Testis (tissue), 3 donors: ENCODE results near the gene DNMBP. TPM values are rescaled to one million over a fixed set of nuclear protein-coding genes. Genes with fewer than 3 reads are reported as not detected.

Experiments used
- DNase-seq: peaks from one replicate; pipeline ENCODE4 v3.0.0-alpha.2; 2019
- H3K27ac ChIP-seq, 2 donors: fragments of 200-600 bp; sonication (generic); one replicate each; pipeline ENCODE4 v1.5.1; 2019
- H3K27me3 ChIP-seq: fragments of 200-600 bp; sonication (generic); one replicate; pipeline ENCODE4 v1.5.1; 2019
- H3K36me3 ChIP-seq: fragments of 200-600 bp; sonication (generic); one replicate; pipeline ENCODE4 v1.5.1; 2017; ENCODE audit warnings: low read depth; ENCODE audit errors: missing control alignments
- H3K4me1 ChIP-seq: fragments of 200-600 bp; sonication (generic); one replicate; pipeline ENCODE4 v1.5.1; 2019
- H3K4me3 ChIP-seq, 2 donors: fragments of 200-600 bp; sonication (generic); one replicate each; pipeline ENCODE4 v1.5.1; 2017 to 2019
- H3K9me3 ChIP-seq: fragments of 200-600 bp; sonication (generic); one replicate; pipeline ENCODE4 v1.5.1; 2017
- POLR2A ChIP-seq: fragments of 450-650 bp; IDR thresholded peaks from one replicate; pipeline ENCODE4 v1.6.1; 2017; ENCODE audit warnings: antibody characterized with exemption, mild to moderate bottlenecking, moderate library complexity
- WGBS, 2 donors: methylation state at CpG; one replicate each; pipeline ENCODE4 v1.1.5; 2018; 5-methylcytosine and 5-hydroxymethylcytosine counted together
- intact Hi-C: fragments of 100-400 bp; cut with DNase I; formaldehyde crosslinking; loops from one replicate; pipeline ENCODE4 v1.15.1; 2023; ENCODE audit warnings: low total_unique reads
- polyA plus RNA-seq: library from polyadenylated mRNA; stranded (reverse); fragments of 350-450 nt; fragmentation: Illumina TruSeq; extraction: RNeasy Lipid Tissue Mini Kit (QIAGEN cat#74804); gene quantifications from one replicate; pipeline ENCODE4 v1.2.3, GENCODE V29; 2014; ENCODE audit warnings: low read depth, low replicate concordance; ENCODE audit not compliant: insufficient read depth
- total RNA-seq, 2 donors: library from RNA; depleted of rRNA; stranded (reverse); fragments of >200 nt; gene quantifications; one replicate each; pipeline ENCODE4 v1.2.3, GENCODE V29; 2016
- TF ChIP-seq, protein P1 (sequence below), 3 experiments: fragments of 450-650 bp in 2 of 3; fragments of 200-600 bp in 1 of 3; sonication (generic) in 1 of 3; IDR thresholded peaks; one replicate each; pipeline ENCODE4 v1.5.1; 2016 to 2019; ENCODE audit warnings: antibody characterized with exemption in 3 of 3, mild to moderate bottlenecking in 2 of 3, moderate library complexity in 1 of 3

DNMBP gene
- total and polyA plus RNA-seq, 3 donors from 2014 or later, result 20.8 to 36.0 (median 33.4) TPM

DNA sequence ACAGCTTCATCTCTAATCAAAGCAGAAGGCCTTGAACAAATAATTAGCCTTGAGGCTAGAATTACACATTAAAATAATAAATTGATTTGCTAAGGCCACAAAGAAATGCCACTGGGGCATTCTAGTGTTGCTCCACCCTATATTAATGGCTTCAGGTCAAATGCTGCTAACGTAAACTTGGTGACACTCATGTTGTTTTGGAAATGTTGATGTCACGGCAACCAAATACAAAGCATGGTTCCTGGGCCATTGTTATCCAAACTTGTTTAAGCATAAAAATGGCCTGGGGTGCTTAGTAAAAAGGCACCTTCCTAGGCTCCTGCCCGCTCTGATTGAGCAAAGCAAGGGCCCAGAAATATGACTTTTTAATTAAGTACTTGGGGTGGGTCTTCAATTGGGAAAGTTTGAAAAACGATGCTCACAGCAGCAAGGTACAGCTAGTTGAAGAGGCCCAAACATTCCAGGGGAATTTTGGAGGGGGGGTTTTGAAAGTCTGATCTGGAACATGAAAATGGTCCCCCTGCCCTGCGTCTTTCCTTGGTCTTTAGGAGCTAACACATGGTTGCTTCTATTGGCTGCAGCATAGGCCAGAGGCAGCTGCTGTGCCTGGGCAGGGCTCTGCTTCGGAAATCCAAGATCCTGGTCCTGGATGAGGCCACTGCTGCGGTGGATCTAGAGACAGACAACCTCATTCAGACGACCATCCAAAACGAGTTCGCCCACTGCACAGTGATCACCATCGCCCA lies 159.6 kb downstream of the DNMBP start:
- no peaks in the 10 kb centered on the region for H3K27me3 ChIP-seq
- WGBS, 2 donors, result 81 to 88% methylated on average over 11 of the region's 11 CpGs
- intact Hi-C loops, result no loop called here
- no peaks in the 10 kb centered on the region for H3K36me3 ChIP-seq
- H3K4me3 ChIP-seq, result no peak overlapping the region
- H3K9me3 ChIP-seq, result no peaks in the 10 kb centered on the region
- TF ChIP-seq, protein P1, sequence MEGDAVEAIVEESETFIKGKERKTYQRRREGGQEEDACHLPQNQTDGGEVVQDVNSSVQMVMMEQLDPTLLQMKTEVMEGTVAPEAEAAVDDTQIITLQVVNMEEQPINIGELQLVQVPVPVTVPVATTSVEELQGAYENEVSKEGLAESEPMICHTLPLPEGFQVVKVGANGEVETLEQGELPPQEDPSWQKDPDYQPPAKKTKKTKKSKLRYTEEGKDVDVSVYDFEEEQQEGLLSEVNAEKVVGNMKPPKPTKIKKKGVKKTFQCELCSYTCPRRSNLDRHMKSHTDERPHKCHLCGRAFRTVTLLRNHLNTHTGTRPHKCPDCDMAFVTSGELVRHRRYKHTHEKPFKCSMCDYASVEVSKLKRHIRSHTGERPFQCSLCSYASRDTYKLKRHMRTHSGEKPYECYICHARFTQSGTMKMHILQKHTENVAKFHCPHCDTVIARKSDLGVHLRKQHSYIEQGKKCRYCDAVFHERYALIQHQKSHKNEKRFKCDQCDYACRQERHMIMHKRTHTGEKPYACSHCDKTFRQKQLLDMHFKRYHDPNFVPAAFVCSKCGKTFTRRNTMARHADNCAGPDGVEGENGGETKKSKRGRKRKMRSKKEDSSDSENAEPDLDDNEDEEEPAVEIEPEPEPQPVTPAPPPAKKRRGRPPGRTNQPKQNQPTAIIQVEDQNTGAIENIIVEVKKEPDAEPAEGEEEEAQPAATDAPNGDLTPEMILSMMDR (IDR thresholded peaks at IDR 0.05), result no peak
- TF ChIP-seq POLR2A, result no peak
- peaks cover 8% of the 10 kb centered on the region for H3K4me1 ChIP-seq
- no peak for DNase-seq
- H3K27ac ChIP-seq, result no peak overlapping the region

DNA sequence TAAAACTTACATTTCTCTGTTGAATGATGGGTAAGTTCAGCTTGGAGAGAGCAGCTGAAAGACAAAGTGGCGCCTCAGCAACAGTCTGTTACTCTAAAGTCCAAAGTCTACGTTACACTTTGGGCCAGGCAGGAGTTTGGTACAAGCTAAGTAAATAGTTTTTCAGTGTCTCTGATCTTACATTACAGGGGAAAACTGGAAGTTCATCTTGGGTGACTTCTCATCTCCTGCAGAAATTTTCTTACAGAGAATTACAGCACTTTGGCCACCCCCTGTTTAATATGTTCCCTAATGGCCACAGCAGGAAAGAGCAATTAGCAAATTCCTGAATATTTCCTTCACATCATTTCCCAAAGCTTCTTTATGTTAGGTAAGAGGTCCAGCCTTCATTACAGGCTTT lies 160.2 kb downstream of the DNMBP start:
- Histone ChIP-seq H3K4me1 (peaks cover 8% of the 10 kb centered on the region), H3K27ac (no peak overlapping the region), H3K9me3 (no peaks in the 10 kb centered on the region), H3K36me3 (no peaks in the 10 kb centered on the region), H3K4me3 (no peak overlapping the region), H3K27me3 (no peaks in the 10 kb centered on the region)
- intact Hi-C loops, result loop anchor here (10.0 kb wide), 1 partner anchor 195 kb away; no protein-coding TSS in a partner anchor
- DNase-seq, result no peak
- no peak for TF ChIP-seq POLR2A
- TF ChIP-seq, protein P1 (IDR thresholded peaks at IDR 0.05), result no peak
- 94% methylated on average over 2 of the region's 2 CpGs for WGBS, 2 donors

DNA sequence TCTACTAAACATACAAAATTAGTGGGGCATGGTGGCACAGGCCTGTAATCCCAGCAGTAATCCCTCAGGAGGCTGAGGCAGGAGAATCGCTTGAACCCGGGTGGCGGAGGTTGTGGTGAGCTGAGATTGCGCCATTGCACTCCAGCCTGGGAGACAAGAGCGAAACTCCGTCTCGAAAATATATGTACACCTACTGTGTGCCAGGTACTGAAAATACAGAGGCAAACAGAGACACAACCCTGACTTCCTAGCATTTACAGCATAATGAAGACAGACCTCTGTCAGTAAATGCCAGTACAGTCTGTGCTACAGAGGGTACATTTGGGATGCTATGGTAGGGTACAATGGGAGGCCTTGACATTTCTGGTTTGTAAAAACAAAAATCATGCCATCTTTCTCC lies 160.7 kb downstream of the DNMBP start:
- no peak for TF ChIP-seq POLR2A
- TF ChIP-seq, protein P1 (IDR thresholded peaks at IDR 0.05), result no peak
- Histone ChIP-seq H3K4me1 (peaks cover 8% of the 10 kb centered on the region), H3K9me3 (no peaks in the 10 kb centered on the region), H3K27ac (no peak overlapping the region), H3K36me3 (no peaks in the 10 kb centered on the region), H3K27me3 (no peaks in the 10 kb centered on the region), H3K4me3 (no peak overlapping the region)
- intact Hi-C loops, result loop anchor here (10.0 kb wide), 1 partner anchor 196 kb away; no protein-coding TSS in a partner anchor
- DNase-seq, result no peak
- 92 to 94% methylated on average over 7 of the region's 7 CpGs for WGBS, 2 donors

DNA sequence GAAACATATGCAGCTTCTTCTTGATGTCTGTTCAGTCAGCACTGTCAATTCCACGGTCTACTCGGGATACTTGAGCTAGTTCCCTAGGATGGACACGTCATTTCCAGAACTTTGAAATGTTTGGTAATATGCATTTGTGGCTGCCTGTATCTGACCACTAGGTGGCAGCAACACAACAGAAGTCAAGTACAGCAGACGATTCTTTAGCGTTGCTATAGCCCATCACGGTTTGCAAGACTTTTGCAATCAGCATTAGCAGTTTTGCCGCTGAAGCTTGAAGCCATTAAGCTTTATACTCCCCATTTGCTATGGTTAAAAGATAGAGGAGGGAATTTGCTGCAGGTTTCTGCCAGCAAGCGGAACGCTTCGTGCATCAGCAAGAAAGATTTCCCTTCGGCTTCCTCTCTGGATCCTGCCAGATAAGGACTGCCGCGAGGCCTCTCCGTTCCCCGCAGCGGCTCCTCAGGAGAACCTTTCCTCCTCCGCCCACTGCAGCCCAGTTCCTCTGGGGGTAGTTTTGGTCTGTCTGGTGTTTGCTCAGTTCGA lies 163.8 kb downstream of the DNMBP start:
- Histone ChIP-seq H3K36me3 (no peaks in the 10 kb centered on the region), H3K27ac (no peak overlapping the region), H3K4me3 (peak overlapping the region; percentile 19 to 49), H3K4me1 (peaks cover 8% of the 10 kb centered on the region), H3K27me3 (no peaks in the 10 kb centered on the region), H3K9me3 (no peaks in the 10 kb centered on the region)
- intact Hi-C loops, result loop anchor here (10.0 kb wide), 1 partner anchor 199 kb away; no protein-coding TSS in a partner anchor
- peak; percentile 92 for DNase-seq
- TF ChIP-seq, protein P1 (IDR thresholded peaks at IDR 0.05), result peak; percentile 94 to 97 (median 96)
- TF ChIP-seq POLR2A, result no peak
- WGBS, 2 donors, result 0 to 1% methylated on average over 17 to 18 of the region's 18 CpGs
